CD4-positive, alpha-beta T cell treated with Interleukin-6 for 4 hours (primary cell): ENCODE measurements around the gene CNTD1.
"Not testable (repeated sequence)": the region's sequence is repeated elsewhere in the genome, so short reads cannot be mapped to it uniquely, and the experiment has no call there.

Experiments
- DNase-seq: peaks from one replicate; pipeline ENCODE4 v3.0.0-alpha.2; 2020; ENCODE audit warnings: mixed read lengths

CNTD1 gene, protein sequence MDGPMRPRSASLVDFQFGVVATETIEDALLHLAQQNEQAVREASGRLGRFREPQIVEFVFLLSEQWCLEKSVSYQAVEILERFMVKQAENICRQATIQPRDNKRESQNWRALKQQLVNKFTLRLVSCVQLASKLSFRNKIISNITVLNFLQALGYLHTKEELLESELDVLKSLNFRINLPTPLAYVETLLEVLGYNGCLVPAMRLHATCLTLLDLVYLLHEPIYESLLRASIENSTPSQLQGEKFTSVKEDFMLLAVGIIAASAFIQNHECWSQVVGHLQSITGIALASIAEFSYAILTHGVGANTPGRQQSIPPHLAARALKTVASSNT

DNA sequence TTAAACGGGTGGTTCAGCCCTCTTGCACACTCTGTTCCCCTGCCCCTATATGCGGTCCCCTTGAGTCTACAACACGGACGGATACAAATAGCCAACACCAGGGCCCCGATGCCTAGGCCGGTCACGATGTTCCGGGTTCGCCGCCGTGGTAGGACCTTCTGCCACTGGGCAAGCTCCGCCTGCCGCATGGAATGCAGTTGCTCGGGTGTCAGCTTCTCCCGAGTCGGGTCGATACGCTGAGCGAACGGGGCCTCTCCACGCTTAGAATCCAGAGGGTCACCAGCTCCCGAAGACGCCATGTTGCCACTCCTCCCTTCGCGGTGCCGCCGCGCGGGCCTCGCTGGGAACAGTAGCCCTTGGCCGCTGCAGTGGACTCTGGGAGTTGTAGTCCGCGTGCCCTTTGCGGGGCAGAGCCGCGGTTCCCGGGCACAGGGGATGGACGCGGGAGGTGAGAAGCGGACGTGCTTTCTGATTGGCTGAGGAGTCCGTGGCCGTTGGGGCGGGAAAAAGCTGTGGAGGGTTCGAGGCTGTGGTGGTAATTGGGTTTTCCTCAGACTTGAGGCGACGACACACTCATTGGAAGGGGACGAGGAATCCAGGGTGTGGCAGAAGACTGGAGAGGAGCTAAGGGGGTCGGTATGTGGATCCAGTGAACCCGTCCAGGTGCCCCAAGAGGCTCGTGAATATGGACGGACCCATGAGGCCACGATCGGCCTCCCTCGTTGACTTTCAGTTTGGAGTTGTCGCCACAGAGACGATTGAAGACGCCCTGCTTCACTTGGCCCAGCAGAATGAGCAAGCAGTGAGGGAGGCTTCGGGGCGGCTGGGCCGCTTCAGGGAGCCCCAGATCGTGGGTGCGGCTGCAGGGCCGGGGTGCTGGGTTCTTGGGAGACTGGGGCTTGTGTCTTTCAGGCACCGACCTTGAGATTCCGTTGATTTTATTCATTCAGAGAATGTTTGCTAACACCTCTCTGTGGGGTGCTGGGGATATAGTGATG is at the start of gene CNTD1, which contains the start of gene COA3:
CNTD1 (plus strand) TSS at position 479 of the 998 bp plus-strand sequence; CDS start at position 686, 207 bp downstream.
COA3 (minus strand) TSS at position 322 of the 998 bp plus-strand sequence; CDS start at position 299, 23 bp downstream.
- DNase-seq: peak; percentile 78

DNA sequence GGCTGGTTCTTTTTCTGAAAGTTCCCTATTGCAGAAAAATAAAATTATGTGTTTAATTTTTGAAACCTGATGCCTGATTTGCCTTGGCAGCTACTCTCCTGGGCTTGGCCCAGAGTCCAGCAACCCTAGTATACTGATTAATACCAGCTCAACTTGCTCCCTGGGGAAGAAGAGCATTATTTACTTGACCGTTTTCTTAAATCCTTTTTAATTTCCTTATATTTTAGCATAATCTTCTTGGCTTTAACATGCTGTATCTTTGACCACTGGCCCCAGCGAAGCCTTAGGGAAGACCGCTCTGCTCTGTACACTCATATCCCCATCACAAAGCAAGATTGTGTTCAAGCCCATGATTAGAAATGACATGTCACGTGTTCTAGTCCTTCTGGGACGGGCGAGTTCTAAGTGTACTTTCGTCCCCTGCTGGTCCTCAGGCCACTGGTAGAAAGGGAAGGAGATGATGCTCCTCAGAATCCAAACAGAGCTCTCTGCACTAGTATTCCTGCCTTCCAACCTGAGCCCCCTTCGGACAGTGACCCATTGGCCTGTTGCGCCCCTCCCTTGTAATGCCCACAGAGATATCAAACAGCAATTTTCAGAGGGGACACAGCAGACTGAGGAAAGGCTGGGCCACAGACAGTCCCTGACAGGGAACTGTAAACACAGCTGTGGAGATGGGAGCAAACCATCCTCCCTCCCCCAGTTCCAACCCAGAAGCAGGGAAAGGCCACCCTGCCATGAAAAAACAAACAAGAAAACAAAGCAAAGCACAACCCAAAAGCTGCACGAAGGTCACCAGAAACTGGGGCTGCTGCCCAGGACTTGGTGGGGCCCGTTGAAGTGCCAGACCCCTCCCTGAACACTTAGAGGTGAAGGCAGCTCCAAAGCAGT is 49.5 kb upstream of the CNTD1 start:
- DNase-seq: no peak

- DNase-seq: no peak
Measured at GRCh38 chr17:42750739-42751344, 47.8 kb upstream of the CNTD1 start.

DNA sequence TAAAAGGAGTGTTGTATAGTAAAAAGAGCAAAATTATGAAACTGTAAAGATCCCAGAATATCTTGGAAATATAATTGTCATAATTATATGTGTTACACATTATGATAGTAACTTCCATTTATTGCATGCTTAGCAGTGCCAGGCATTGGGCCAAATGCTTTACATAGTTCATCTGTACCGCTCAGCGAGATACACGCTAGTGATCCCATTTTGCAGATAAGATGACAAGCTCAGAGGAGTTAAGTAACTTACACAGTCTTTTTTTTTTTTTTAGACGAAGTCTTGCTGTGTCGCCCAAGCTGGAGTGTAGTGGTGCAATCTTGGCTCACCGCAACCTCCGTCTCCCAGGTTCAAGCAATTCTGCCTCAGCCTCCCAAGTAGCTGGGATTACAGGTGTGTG is 47.0 kb upstream of the CNTD1 start:
- DNase-seq: no peak

DNA sequence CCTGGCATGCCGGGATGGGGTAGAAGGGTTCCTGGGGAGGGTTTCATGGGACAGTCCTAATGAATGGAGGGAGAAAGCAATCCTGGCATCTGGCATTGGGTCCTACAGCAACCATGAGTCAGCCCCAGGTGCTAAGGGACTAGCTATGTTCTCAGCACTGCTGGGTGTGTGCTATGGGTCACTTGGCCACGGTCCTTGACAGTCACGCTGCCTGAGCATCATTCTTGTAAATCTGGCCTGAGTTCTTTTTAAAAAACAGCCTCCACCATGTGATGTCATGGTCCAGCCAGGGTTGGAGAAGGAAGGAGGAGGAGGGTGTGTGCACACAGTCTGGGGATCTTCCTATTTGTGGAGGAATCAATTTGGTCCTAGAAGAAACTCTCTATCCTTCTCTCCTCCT is 43.9 kb upstream of the CNTD1 start:
- DNase-seq: no peak

GRCh38 chr17:42759982-42760651 is 38.5 kb upstream of the CNTD1 start:
- DNase-seq: no peak

DNA sequence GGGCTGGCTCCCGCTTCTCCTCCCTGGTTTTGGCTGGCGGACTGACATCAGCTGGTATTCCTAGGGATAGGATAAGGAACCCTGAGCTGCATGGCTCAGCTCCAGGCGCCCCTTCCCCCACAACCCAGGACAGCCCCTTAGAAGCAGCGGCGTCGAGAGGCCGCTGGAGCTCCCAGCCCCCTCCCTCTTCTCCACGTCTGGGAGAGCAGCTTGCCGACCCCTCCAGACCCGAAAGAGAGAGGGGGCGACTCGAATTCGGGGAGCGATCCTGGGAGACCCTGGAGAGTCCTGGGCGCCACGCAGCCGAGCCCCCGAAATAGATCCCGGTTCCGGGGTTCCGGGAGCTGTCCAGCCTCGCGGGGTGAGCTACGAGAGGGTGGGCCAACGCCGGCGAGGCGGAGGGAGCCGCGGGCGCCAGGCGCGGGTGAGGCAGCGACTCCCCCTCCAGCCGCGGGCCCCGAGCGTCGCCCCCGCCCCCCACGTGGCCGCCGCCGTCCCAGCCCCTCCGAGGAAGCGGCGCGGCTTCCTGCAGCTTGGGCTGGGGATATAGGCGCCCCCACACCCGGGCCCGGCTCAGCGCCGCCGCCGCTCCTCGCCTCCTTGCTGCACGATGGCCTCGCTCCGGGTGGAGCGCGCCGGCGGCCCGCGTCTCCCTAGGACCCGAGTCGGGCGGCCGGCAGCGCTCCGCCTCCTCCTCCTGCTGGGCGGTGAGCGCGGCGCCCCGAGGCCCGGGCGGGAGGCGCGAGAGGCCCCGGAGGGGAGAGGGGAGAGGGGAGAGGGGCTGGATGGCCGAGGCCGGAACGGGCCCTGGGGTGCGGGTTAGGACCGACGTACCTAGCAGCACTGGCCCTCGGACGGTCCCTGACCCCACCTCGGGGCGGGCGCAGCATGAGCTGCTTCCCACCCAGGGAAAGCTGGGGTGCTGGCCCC is 37.7 kb upstream of the CNTD1 start, which contains the start of gene RAMP2:
RAMP2 (plus strand) TSS at position 576 of the 930 bp plus-strand sequence; CDS start at position 611, 35 bp downstream.
- DNase-seq: peak; percentile 26

- DNase-seq: no peak
Measured at GRCh38 chr17:42761638-42762037, 37.0 kb upstream of the CNTD1 start.

DNA sequence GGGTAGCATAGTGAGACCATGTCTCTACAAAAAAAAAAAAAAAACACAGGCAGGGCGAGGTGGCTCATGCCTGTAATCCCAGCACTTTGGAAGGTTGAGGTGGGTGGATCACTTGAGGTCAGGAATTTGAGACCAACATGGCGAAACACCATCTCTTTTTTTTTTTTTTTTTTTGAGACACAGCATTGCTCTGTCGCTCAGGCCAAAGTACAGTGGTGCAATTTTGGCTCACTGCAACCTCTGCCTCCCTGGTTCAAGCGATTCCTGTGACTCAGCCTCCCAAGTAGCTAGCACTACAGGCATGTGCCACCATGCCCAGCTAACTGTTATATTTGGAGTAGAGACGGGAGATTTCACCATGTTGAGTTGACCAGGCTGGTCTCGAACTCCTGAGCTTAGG is 32.5 kb upstream of the CNTD1 start:
- no peak for DNase-seq

DNA sequence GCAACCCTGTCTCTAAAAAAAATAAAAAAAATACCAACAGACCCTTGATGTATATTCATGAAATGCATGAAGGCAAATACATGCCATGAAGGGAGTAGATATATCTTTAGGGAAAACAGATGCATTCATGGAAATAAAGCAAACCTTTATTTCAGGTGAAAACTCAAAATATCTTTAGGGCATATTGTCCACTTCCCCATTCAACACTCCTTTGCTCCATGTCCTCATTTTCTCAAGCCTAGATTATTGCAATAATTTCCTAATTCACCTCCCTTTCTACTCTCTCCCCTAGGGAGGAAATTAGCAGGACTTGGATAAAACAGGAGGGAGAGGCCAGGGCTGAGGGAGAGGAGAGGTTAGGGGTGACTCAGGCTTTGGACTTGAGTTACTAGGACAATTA is 31.1 kb upstream of the CNTD1 start:
- no peak for DNase-seq

GRCh38 chr17:42768006-42768405 is 30.7 kb upstream of the CNTD1 start:
- not testable (repeated sequence) for DNase-seq

DNA sequence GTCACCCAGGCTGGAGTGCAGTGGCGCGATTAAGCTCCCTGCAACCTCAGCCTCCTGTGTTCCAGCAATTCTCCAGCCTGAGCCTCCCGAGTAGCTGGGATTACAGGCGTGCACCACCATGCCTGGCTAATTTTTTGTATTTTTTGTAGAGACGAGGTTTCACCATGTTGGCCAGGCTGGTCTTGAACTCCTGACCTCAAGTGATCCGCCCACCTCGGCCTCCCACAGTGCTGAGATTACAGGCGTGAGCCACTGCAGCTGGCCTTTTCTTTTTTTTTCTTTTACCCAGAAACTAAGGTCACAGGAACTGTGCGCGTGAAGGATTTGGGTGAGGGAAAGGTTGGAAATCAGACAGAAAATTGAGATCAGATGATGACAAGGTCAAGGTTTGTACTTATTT is 28.7 kb upstream of the CNTD1 start:
- DNase-seq: not testable (repeated sequence)

DNA sequence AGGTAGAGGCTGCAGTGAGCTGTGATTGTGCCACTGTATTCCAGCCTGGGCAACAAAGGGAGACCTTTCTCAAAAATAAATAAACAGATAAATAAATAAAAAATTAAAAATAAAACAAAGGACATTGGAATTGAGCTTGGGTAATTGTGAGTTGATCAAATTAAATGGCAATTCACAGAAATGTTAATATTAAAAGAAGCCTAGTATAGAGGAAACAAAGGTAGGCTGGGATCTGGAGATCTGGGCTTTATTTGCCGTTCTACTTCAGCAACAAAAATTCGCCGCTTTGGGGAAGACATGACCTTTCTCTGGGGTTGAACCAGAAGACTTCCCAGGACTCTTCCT is 25.7 kb upstream of the CNTD1 start:
- DNase-seq: no peak

- peak; percentile 78 for DNase-seq
Measured at GRCh38 chr17:42773290-42774035, 25.2 kb upstream of the CNTD1 start, which contains the start of gene VPS25. Gene VPS25 (plus strand): TSS chr17:42773449. CDS start chr17:42773476, 27 bp downstream.

DNA sequence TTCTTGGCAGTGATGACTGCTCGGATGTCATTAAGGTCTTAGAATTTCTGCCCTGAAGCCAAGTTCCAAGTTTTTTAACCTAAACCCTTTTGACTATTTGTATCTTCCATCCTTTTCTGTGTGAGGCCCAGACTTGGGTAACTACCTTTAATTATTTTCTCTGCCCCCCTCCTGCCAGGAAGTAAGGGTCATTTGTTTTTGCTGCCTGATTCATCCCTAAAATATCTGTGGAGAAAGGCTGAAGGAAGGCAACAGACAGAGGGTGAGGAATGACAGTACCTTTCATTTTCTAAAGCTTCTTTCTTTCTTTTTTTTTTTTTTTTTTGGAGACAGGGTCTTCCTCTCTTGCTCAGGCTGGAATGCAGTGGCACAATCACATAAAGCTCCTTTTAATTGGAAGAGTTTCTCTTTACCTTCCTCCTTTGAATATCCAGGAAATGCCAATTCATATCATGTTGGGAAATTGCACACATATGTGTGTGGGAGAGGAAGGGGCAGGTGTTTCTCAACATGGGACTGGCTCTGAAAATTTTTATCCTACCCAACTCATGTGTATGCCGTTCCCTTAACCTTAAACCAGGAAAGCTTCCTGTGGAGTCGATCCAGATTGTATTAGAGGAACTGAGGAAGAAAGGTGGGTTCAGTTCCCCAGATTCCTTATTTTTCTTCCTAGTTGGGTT is 24.5 kb upstream of the CNTD1 start:
- DNase-seq: no peak

DNA sequence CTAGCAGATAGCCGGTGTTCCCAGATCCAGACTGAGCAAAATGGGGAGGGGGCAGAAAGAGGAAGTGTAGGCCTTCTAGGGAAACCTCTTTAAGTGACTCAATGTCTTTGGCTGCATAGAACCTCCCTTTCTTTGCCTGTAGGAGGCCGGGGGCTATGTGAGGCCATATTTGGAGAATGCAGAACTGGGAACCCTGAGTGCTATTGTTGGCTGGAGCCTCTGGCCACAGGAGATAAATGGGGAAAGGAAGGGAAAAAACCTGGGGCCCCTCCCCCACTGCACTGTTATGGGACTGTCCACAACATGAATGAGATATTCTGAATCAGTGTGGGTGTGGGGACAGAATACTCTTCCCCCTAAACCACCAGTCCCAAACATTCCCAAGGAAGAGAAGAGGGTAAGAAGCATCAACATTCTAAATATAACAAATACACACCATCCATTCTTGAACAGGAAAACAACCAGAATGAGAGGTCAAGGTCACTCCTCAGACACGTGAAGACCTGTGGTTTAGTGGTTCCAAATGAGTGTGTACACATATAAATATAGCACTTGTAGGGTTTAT is 23.0 kb upstream of the CNTD1 start:
- no peak for DNase-seq

- DNase-seq: no peak
Measured at GRCh38 chr17:42778570-42778969, 20.1 kb upstream of the CNTD1 start.

- no peak for DNase-seq
Measured at GRCh38 chr17:42779304-42779935, 19.2 kb upstream of the CNTD1 start.
